Muscle layer of duodenum (tissue), 2 donors: ENCODE data around the gene CD109.
A peak's percentile ranks its signal among the peaks of the same experiment; 100 is the strongest.

Experiments
- H3K27ac ChIP-seq: one replicate; pipeline ENCODE4 v1.7.0; 2013; ENCODE audit warnings: mild to moderate bottlenecking, low read length
- H3K27me3 ChIP-seq: one replicate; pipeline ENCODE4 v1.7.0; 2013; ENCODE audit warnings: low read depth, mild to moderate bottlenecking, control low read depth, low read length
- H3K36me3 ChIP-seq, 2 donors: one replicate each; pipeline ENCODE4 v1.7.0; 2013; ENCODE audit warnings: low read length in 2 of 2, control low read depth in 1 of 2, mild to moderate bottlenecking in 1 of 2; ENCODE audit not compliant: insufficient read depth in 2 of 2, control insufficient read depth in 1 of 2
- H3K4me1 ChIP-seq, 2 donors: one replicate each; pipeline ENCODE4 v1.7.0; 2013; ENCODE audit warnings: low read length in 2 of 2, mild to moderate bottlenecking in 2 of 2, control low read depth in 1 of 2, moderate library complexity in 1 of 2; ENCODE audit not compliant: insufficient read depth in 2 of 2, control insufficient read depth in 1 of 2
- H3K4me3 ChIP-seq, 2 donors: one replicate each; pipeline ENCODE4 v1.7.0; 2013; ENCODE audit warnings: low read length in 2 of 2, low read depth in 1 of 2, mild to moderate bottlenecking in 1 of 2
- H3K9me3 ChIP-seq, 2 donors: one replicate each; pipeline ENCODE4 v1.7.0; 2013; ENCODE audit warnings: low read length in 2 of 2, control low read depth in 1 of 2, mild to moderate bottlenecking in 1 of 2; ENCODE audit not compliant: control insufficient read depth in 1 of 2
- donor health status: healthy.

Gene CD109

GRCh38 chr6:73732845-73733675, 37.1 kb downstream of the CD109 start:
- Histone ChIP-seq H3K36me3 (no peaks in the 10 kb centered on the region), H3K4me1 (peaks cover 0 to 3% of the 10 kb centered on the region in 2 donors), H3K27ac (no peak overlapping the region), H3K4me3 (no peak overlapping the region), H3K27me3 (no peaks in the 10 kb centered on the region), H3K9me3 (no peaks in the 10 kb centered on the region)

- Histone ChIP-seq H3K27ac (no peak overlapping the region), H3K4me3 (no peak overlapping the region), H3K27me3 (no peaks in the 10 kb centered on the region), H3K36me3 (no peaks in the 10 kb centered on the region), H3K9me3 (no peaks in the 10 kb centered on the region), H3K4me1 (peaks cover 0 to 3% of the 10 kb centered on the region in 2 donors)
Observed at GRCh38 chr6:73733791-73734190, 37.8 kb downstream of the CD109 start.

- Histone ChIP-seq H3K27me3 (no peaks in the 10 kb centered on the region), H3K4me3 (no peak overlapping the region), H3K27ac (no peak overlapping the region), H3K36me3 (no peaks in the 10 kb centered on the region), H3K4me1 (peaks cover 0 to 3% of the 10 kb centered on the region in 2 donors), H3K9me3 (no peaks in the 10 kb centered on the region)
Observed at GRCh38 chr6:73734832-73735453, 38.9 kb downstream of the CD109 start.

- no peaks in the 10 kb centered on the region for H3K36me3 ChIP-seq
- H3K27ac ChIP-seq = no peak overlapping the region
- H3K4me1 ChIP-seq = peaks cover 0 to 2% of the 10 kb centered on the region in 2 donors
- no peaks in the 10 kb centered on the region for H3K27me3 ChIP-seq
- no peak overlapping the region for H3K4me3 ChIP-seq
- H3K9me3 ChIP-seq = no peaks in the 10 kb centered on the region
Observed at GRCh38 chr6:73738367-73739028, 42.5 kb downstream of the CD109 start.

GRCh38 chr6:73739096-73739495, 43.1 kb downstream of the CD109 start:
- Histone ChIP-seq H3K4me3 (no peak overlapping the region), H3K27me3 (no peaks in the 10 kb centered on the region)

GRCh38 chr6:73742433-73742832, 46.4 kb downstream of the CD109 start:
- Histone ChIP-seq H3K27me3 (no peaks in the 10 kb centered on the region), H3K4me3 (no peak overlapping the region), H3K27ac (no peak overlapping the region), H3K36me3 (no peaks in the 10 kb centered on the region), H3K9me3 (no peaks in the 10 kb centered on the region), H3K4me1 (peaks cover 0 to 6% of the 10 kb centered on the region in 2 donors)

More at GRCh38 chr6:73739096-73739495, 43.1 kb downstream of the CD109 start:
- H3K27ac ChIP-seq = no peak overlapping the region
- peaks cover 0 to 6% of the 10 kb centered on the region in 2 donors for H3K4me1 ChIP-seq
- no peaks in the 10 kb centered on the region for H3K9me3 ChIP-seq
- H3K36me3 ChIP-seq = no peaks in the 10 kb centered on the region

- H3K27ac ChIP-seq = no peak overlapping the region
Observed at GRCh38 chr6:73743081-73743480, 47.1 kb downstream of the CD109 start.

GRCh38 chr6:73743556-73743955, 47.6 kb downstream of the CD109 start:
- Histone ChIP-seq H3K36me3 (no peaks in the 10 kb centered on the region), H3K27ac (no peak overlapping the region), H3K27me3 (no peaks in the 10 kb centered on the region), H3K4me1 (peaks cover 0 to 6% of the 10 kb centered on the region in 2 donors), H3K9me3 (no peaks in the 10 kb centered on the region), H3K4me3 (no peak overlapping the region)

More at GRCh38 chr6:73743081-73743480, 47.1 kb downstream of the CD109 start:
- Histone ChIP-seq H3K4me3 (no peak overlapping the region), H3K27me3 (no peaks in the 10 kb centered on the region), H3K4me1 (peaks cover 0 to 6% of the 10 kb centered on the region in 2 donors), H3K9me3 (no peaks in the 10 kb centered on the region), H3K36me3 (no peaks in the 10 kb centered on the region)

- no peak overlapping the region for H3K27ac ChIP-seq
- no peaks in the 10 kb centered on the region for H3K9me3 ChIP-seq
- H3K4me1 ChIP-seq = peaks cover 0 to 6% of the 10 kb centered on the region in 2 donors
- H3K4me3 ChIP-seq = no peak overlapping the region
- no peaks in the 10 kb centered on the region for H3K36me3 ChIP-seq
- no peaks in the 10 kb centered on the region for H3K27me3 ChIP-seq
Observed at GRCh38 chr6:73746787-73747186, 50.8 kb downstream of the CD109 start.

GRCh38 chr6:73747289-73747688, 51.3 kb downstream of the CD109 start:
- Histone ChIP-seq H3K27ac (no peak overlapping the region), H3K4me1 (peaks cover 0 to 6% of the 10 kb centered on the region in 2 donors), H3K4me3 (peak overlapping the region in 1 of 2 donors; percentile 9), H3K27me3 (no peaks in the 10 kb centered on the region), H3K36me3 (no peaks in the 10 kb centered on the region), H3K9me3 (no peaks in the 10 kb centered on the region)

GRCh38 chr6:73752943-73753342, 56.9 kb downstream of the CD109 start:
- Histone ChIP-seq H3K36me3 (no peaks in the 10 kb centered on the region), H3K27ac (no peak overlapping the region), H3K4me3 (no peak overlapping the region), H3K4me1 (no peaks in the 10 kb centered on the region), H3K9me3 (no peaks in the 10 kb centered on the region), H3K27me3 (no peaks in the 10 kb centered on the region)
